ENCODE results near the gene TPPP2.

Gene TPPP2

GRCh38 chr14:21017528-21018245 lies 12.3 kb upstream of the TPPP2 start:
- DNase-seq: no peak

GRCh38 chr14:21018286-21018685 lies 11.7 kb upstream of the TPPP2 start:
- DNase-seq: no peak

- no peak for DNase-seq
Measured at GRCh38 chr14:21018781-21019180, 11.2 kb upstream of the TPPP2 start.

GRCh38 chr14:21019366-21019765 lies 10.7 kb upstream of the TPPP2 start:
- DNase-seq: no peak

- DNase-seq: no peak
Measured at GRCh38 chr14:21020977-21021545, 9.0 kb upstream of the TPPP2 start.

GRCh38 chr14:21022686-21023085 lies 7.3 kb upstream of the TPPP2 start:
- DNase-seq: no peak

- DNase-seq: no peak
Measured at GRCh38 chr14:21023174-21023573, 6.8 kb upstream of the TPPP2 start.

- DNase-seq: peak; percentile 21
Measured at GRCh38 chr14:21023817-21024584, 6.0 kb upstream of the TPPP2 start.

GRCh38 chr14:21024585-21025370 lies 5.2 kb upstream of the TPPP2 start, which contains the start of gene NDRG2:
TSS of gene NDRG2 (minus strand) at chr14:21025061. CDS start at chr14:21023315, 1,746 bp downstream.
- DNase-seq: peak; percentile 77

- DNase-seq: no peak
Measured at GRCh38 chr14:21025371-21026273, 4.4 kb upstream of the TPPP2 start.

- no peak for DNase-seq
Measured at GRCh38 chr14:21026274-21026987, 3.6 kb upstream of the TPPP2 start.

- no peak for DNase-seq
Measured at GRCh38 chr14:21026988-21027315, 3.1 kb upstream of the TPPP2 start.

- DNase-seq: no peak
Measured at GRCh38 chr14:21030531-21030930, 514 bp downstream of the TPPP2 start.

GRCh38 chr14:21032326-21033132 lies 2.5 kb downstream of the TPPP2 start:
- no peak for DNase-seq

GRCh38 chr14:21033133-21033698 lies 3.2 kb downstream of the TPPP2 start:
- DNase-seq: no peak

- DNase-seq: no peak
Measured at GRCh38 chr14:21034707-21035106, 4.7 kb downstream of the TPPP2 start, which contains the start of gene RNASE13. TSS of gene RNASE13 (minus strand) at chr14:21034807. CDS start at chr14:21034288, 519 bp downstream.

GRCh38 chr14:21036751-21037150 lies 6.7 kb downstream of the TPPP2 start:
- DNase-seq: no peak

GRCh38 chr14:21037156-21037555 lies 7.1 kb downstream of the TPPP2 start:
- no peak for DNase-seq

GRCh38 chr14:21038441-21039422 lies 8.7 kb downstream of the TPPP2 start:
- DNase-seq: no peak
